ENCODE data around the gene SLC6A6.

DNA sequence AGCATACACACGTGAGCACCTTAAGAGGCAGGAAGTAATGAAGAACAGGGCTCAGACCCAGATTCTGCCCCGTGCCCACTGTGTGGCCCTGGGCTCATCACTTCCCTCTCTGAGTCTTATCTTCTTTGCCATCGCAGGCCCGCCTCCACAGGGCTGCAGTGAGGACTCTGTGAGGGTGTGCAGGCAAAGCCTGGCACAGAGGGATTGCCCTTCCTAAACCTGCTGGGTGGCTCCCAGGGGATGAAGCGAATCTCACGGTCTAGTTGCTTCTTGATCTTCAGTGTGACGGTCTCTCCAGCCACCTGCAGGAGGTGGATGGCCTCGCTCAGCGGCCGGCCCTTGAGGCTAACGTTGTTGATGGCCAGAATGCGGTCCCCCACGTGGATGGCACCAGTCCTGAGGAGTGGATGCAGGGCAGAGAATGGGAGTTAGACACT is 104.9 kb downstream of the SLC6A6 start:
- TF ChIP-seq, protein P1, sequence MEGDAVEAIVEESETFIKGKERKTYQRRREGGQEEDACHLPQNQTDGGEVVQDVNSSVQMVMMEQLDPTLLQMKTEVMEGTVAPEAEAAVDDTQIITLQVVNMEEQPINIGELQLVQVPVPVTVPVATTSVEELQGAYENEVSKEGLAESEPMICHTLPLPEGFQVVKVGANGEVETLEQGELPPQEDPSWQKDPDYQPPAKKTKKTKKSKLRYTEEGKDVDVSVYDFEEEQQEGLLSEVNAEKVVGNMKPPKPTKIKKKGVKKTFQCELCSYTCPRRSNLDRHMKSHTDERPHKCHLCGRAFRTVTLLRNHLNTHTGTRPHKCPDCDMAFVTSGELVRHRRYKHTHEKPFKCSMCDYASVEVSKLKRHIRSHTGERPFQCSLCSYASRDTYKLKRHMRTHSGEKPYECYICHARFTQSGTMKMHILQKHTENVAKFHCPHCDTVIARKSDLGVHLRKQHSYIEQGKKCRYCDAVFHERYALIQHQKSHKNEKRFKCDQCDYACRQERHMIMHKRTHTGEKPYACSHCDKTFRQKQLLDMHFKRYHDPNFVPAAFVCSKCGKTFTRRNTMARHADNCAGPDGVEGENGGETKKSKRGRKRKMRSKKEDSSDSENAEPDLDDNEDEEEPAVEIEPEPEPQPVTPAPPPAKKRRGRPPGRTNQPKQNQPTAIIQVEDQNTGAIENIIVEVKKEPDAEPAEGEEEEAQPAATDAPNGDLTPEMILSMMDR (IDR thresholded peaks at IDR 0.05): no peak
- TF ChIP-seq EP300 (IDR thresholded peaks at IDR 0.05; ENCODE audit: low read depth): no peak
- no peak for TF ChIP-seq POLR2AphosphoS5 (IDR thresholded peaks at IDR 0.05)
- TF ChIP-seq POLR2A (IDR thresholded peaks at IDR 0.05): no peak
